GM12878 (cell line): ENCODE results near the gene ZNF687. TPM values are rescaled to one million over a fixed set of nuclear protein-coding genes. Genes with fewer than 3 reads are reported as not detected.

Experiments used
- ATAC-seq: fragments of 200-7000 bp; cut with Tn5 transposase; 3 replicates; pipeline ENCODE4 v1.9.1; 2020; ENCODE audit warnings: mild to moderate bottlenecking, moderate library complexity
- BruUV-seq: library from RNA; stranded (reverse); fragments of 400-500 nt; replicated peaks from 2 replicates; lab custom pipeline; 2021; lab: Mats Ljungman, UMichigan
- CTCF ChIA-PET: fragments of 300-600 bp; sonication (Branson Sonifier 250); formaldehyde crosslinking; extraction: SDS; loops from one replicate; lab custom pipeline; 2021; ENCODE audit warnings: inconsistent platforms; lab: Yijun Ruan, JAX
- POLR2A ChIA-PET: fragments of 350-600 bp; formaldehyde crosslinking; extraction: SDS; loops from one replicate; lab custom pipeline; 2021; ENCODE audit warnings: inconsistent platforms; lab: Charles Lee
- RAD21 ChIA-PET: fragments of 300-600 bp; sonication (Branson Sonifier 250); formaldehyde crosslinking; loops from one replicate; lab custom pipeline; 2023; ENCODE audit warnings: antibody characterized with exemption; ENCODE audit not compliant: unreplicated experiment; lab: Charles Lee
- SMC1A ChIA-PET: fragments of 300-600 bp; sonication (Branson Sonifier 250); formaldehyde crosslinking; loops from one replicate; lab custom pipeline; 2023; ENCODE audit not compliant: unreplicated experiment, uncharacterized antibody; lab: Charles Lee
- DNase-seq: peaks from one replicate; pipeline ENCODE4 v3.0.0-alpha.2; 2011; ENCODE audit warnings: low read depth, low spot score
- FAIRE-seq: peaks from 3 replicates; lab custom pipeline; 2011; peaks lifted over from hg19 to GRCh38; lab: Jason Lieb, UNC
- H2AFZ ChIP-seq: 2 replicates; pipeline ENCODE4 v1.6.0; 2011; ENCODE audit warnings: low read depth, low read length, control low read depth; ENCODE audit not compliant: control insufficient read depth
- H3K27ac ChIP-seq: 2 replicates; pipeline ENCODE4 v1.5.1; 2011; ENCODE audit warnings: control low read depth; ENCODE audit not compliant: control insufficient read depth, insufficient read depth
- H3K27me3 ChIP-seq, 2 experiments: replicated peaks in 1 of 2; 2 replicates each; pipeline versions ENCODE4 v1.6.0 to v1.6.1; 2011; ENCODE audit warnings: low read length in 1 of 2; ENCODE audit not compliant: control insufficient read depth in 2 of 2, insufficient read depth in 2 of 2
- H3K36me3 ChIP-seq, 2 experiments: 2 replicates each; pipeline ENCODE4 v1.5.1; 2011; ENCODE audit warnings: low read length in 1 of 2; ENCODE audit not compliant: control insufficient read depth in 2 of 2, insufficient read depth in 2 of 2
- H3K4me1 ChIP-seq: 2 replicates; pipeline ENCODE4 v1.6.1; 2011; ENCODE audit warnings: mild to moderate bottlenecking, low read length, moderate library complexity, mixed read lengths; ENCODE audit not compliant: control insufficient read depth, insufficient read depth
- H3K4me2 ChIP-seq: 2 replicates; pipeline ENCODE4 v1.6.0; 2011; ENCODE audit warnings: control low read depth; ENCODE audit not compliant: control insufficient read depth, insufficient read depth
- H3K4me3 ChIP-seq: fragments of 200-600 bp; sonication (generic); 2 replicates; pipeline ENCODE4 v1.5.1; 2016
- H3K79me2 ChIP-seq: 2 replicates; pipeline ENCODE4 v1.6.0; 2011; ENCODE audit warnings: low read length; ENCODE audit not compliant: control insufficient read depth, insufficient read depth
- H3K9ac ChIP-seq: 2 replicates; pipeline ENCODE4 v1.8.0; 2011; ENCODE audit warnings: low read length, control low read depth, mixed read lengths; ENCODE audit not compliant: control insufficient read depth, insufficient read depth
- H3K9me3 ChIP-seq: replicated peaks from 3 replicates; pipeline ENCODE4 v1.5.1; 2011; ENCODE audit warnings: mild to moderate bottlenecking, low read length; ENCODE audit not compliant: control insufficient read depth, insufficient read depth
- H4K20me1 ChIP-seq: 2 replicates; pipeline ENCODE4 v1.6.0; 2011; ENCODE audit not compliant: control insufficient read depth, insufficient read depth
- BHLHE40 ChIP-seq, 2 experiments: fragments of 450-650 bp in 1 of 2; IDR thresholded peaks; 2 replicates each; pipeline ENCODE4 v1.6.1; 2011 to 2017; ENCODE audit warnings: low read depth in 2 of 2, borderline replicate concordance in 1 of 2, improper control_type of control experiment in 1 of 2, low read length in 1 of 2, mild to moderate bottlenecking in 1 of 2
- BRCA1 ChIP-seq: IDR thresholded peaks from 2 replicates; pipeline ENCODE4 v1.6.1; 2011; ENCODE audit warnings: low read depth, low read length, improper control_type of control experiment
- CHD2 ChIP-seq: IDR thresholded peaks from 2 replicates; pipeline ENCODE4 v1.6.1; 2011; ENCODE audit warnings: low read depth, low read length, improper control_type of control experiment, borderline replicate concordance
- CTCF ChIP-seq, 3 experiments: IDR thresholded peaks in 2 of 3; conservative IDR thresholded peaks in 1 of 3; 2 replicates each; pipeline ENCODE4 v1.5.1; 2011; ENCODE audit warnings: low read depth in 3 of 3, low read length in 3 of 3, mild to moderate bottlenecking in 3 of 3, control low read depth in 2 of 3, moderate library complexity in 2 of 3, inconsistent platforms in 1 of 3, mixed read lengths in 1 of 3; ENCODE audit not compliant: control insufficient read depth in 2 of 3, insufficient read depth in 1 of 3; ENCODE audit errors: extremely low read depth in 1 of 3
- DPF2 ChIP-seq: fragments of 450-650 bp; IDR thresholded peaks from 2 replicates; pipeline ENCODE4 v1.6.1; 2017; ENCODE audit warnings: mild to moderate bottlenecking
- LARP7 ChIP-seq: fragments of 450-650 bp; IDR thresholded peaks from 2 replicates; pipeline ENCODE4 v1.6.1; 2017; ENCODE audit warnings: mild to moderate bottlenecking
- NFXL1 ChIP-seq: fragments of 450-650 bp; IDR thresholded peaks from 2 replicates; pipeline ENCODE4 v1.6.1; 2017; ENCODE audit warnings: antibody characterized with exemption, mild to moderate bottlenecking, borderline replicate concordance
- RFX5 ChIP-seq: IDR thresholded peaks from 2 replicates; pipeline ENCODE4 v1.6.1; 2011; ENCODE audit warnings: low read depth, low read length, improper control_type of control experiment
- SMARCA5 ChIP-seq: fragments of 450-650 bp; IDR thresholded peaks from 2 replicates; pipeline ENCODE4 v1.6.1; 2017; ENCODE audit warnings: mild to moderate bottlenecking
- SP1 ChIP-seq: IDR thresholded peaks from one replicate; pipeline ENCODE4 v1.6.1; 2011; ENCODE audit warnings: low read depth, low read length
- SUZ12 ChIP-seq: fragments of 200-600 bp; sonication (generic); IDR thresholded peaks from one replicate; pipeline ENCODE4 v1.6.1; 2018; ENCODE audit warnings: antibody characterized with exemption, mild to moderate bottlenecking; ENCODE audit not compliant: unreplicated experiment
- TAF1 ChIP-seq: IDR thresholded peaks from 2 replicates; pipeline ENCODE4 v1.6.1; 2011; ENCODE audit warnings: mild to moderate bottlenecking, low read depth, low read length, borderline replicate concordance
- USF1 ChIP-seq: IDR thresholded peaks from 2 replicates; pipeline ENCODE4 v1.6.1; 2011; ENCODE audit warnings: borderline replicate concordance, low read depth, mild to moderate bottlenecking, moderate library complexity, mixed read lengths, low read length; ENCODE audit not compliant: insufficient read depth; ENCODE audit errors: extremely low read length
- ZSCAN29 ChIP-seq: fragments of 450-650 bp; IDR thresholded peaks from 2 replicates; pipeline ENCODE4 v1.6.1; 2017; ENCODE audit warnings: mild to moderate bottlenecking, moderate library complexity
- WGBS: methylation state at CpG from one replicate; pipeline ENCODE4 v1.1.6; 2016; ENCODE audit warnings: low lambda C conversion rate; ENCODE audit not compliant: insufficient replicate concordance, insufficient coverage; ENCODE audit errors: missing lambda C conversion rate; 5-methylcytosine and 5-hydroxymethylcytosine counted together
- in situ Hi-C: fragments of 300-500 bp; cut with MboI; formaldehyde crosslinking; loops from 9 replicates; pipeline ENCODE4 v1.14.3; 2018; ENCODE audit warnings: mixed read lengths
- intact Hi-C: fragments of 100-400 bp; cut with micrococcal nuclease; formaldehyde crosslinking; loops from one replicate; pipeline ENCODE4 v1.14.2; 2022; ENCODE audit not compliant: unreplicated experiment
- polyA plus RNA-seq, 11 experiments: library from polyadenylated mRNA; depleted of rRNA in 4 of 11; unstranded in 6 of 11; stranded (reverse) in 5 of 11; fragments of >200 nt; fragmentation: Nextera tagmentation in 4 of 11; fragmentation: Illumina TruSeq in 1 of 11; extraction: Ambion mirVana in 4 of 11; extraction: Trizol in 1 of 11; gene quantifications; 1 replicate in 1 of 11; 2 replicates in 10 of 11; pipeline versions ENCODE4 v1.2.1 to v1.2.3, GENCODE V29; 2011 to 2016; ENCODE audit warnings: inconsistent platforms in 2 of 11, missing spikeins in 2 of 11, low read depth in 1 of 11
- total RNA-seq, 4 experiments: library from RNA; depleted of rRNA in 3 of 4; stranded (reverse); fragments of >200 nt in 3 of 4; fragmentation: Illumina TruSeq in 1 of 4; extraction: Trizol in 1 of 4; gene quantifications; 2 replicates each; pipeline versions ENCODE4 v1.2.1 to v1.2.3, GENCODE V29; 2013 to 2021
- TF ChIP-seq, protein P1 (sequence below): fragments of 450-650 bp; IDR thresholded peaks from 2 replicates; pipeline ENCODE4 v1.6.1; 2017; ENCODE audit warnings: borderline replicate concordance

Gene ZNF687
- total and polyA plus RNA-seq, 10 of the 15 experiments (the other 5 are each of a cell fraction or from before 2014, with no cell fraction given) = 0.08 to 30.9 (median 9.9) TPM

- no peak overlapping the region for H2AFZ ChIP-seq
- in situ Hi-C loops (no loop called here), intact Hi-C loops (no loop called here)
- no peak overlapping the region for H3K9ac ChIP-seq
- no peak for FAIRE-seq
- no peak for TF ChIP-seq NFXL1
- no peak for TF ChIP-seq SMARCA5
- no peak for TF ChIP-seq SUZ12
- no peak for TF ChIP-seq TAF1
- TF ChIP-seq BHLHE40 (IDR thresholded peaks at IDR 0.05; ENCODE audit: borderline replicate concordance in 1 of 2, low read depth in 2 of 2, low read length in 1 of 2) = no peak
- TF ChIP-seq SP1 = no peak
- TF ChIP-seq CHD2 = no peak
- no peak for TF ChIP-seq LARP7
- no peak for TF ChIP-seq DPF2
- no peak for TF ChIP-seq BRCA1
- no peak for TF ChIP-seq RFX5
- TF ChIP-seq ZSCAN29 = no peak
- no peak for TF ChIP-seq USF1
- TF ChIP-seq, protein P1, sequence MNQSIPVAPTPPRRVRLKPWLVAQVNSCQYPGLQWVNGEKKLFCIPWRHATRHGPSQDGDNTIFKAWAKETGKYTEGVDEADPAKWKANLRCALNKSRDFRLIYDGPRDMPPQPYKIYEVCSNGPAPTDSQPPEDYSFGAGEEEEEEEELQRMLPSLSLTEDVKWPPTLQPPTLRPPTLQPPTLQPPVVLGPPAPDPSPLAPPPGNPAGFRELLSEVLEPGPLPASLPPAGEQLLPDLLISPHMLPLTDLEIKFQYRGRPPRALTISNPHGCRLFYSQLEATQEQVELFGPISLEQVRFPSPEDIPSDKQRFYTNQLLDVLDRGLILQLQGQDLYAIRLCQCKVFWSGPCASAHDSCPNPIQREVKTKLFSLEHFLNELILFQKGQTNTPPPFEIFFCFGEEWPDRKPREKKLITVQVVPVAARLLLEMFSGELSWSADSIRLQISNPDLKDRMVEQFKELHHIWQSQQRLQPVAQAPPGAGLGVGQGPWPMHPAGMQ = no peak
- no peak for TF ChIP-seq CTCF (IDR thresholded peaks at IDR 0.05 in 2 of 3, conservative IDR thresholded peaks at IDR 0.05 in 1 of 3; ENCODE audit: control insufficient read depth in 2 of 3, extremely low read depth in 1 of 3, insufficient read depth in 1 of 3, low read depth in 3 of 3, low read length in 3 of 3)
- H3K27ac ChIP-seq = no peak overlapping the region
- no peaks in the 10 kb centered on the region; the same call in 1 of the 2 replicates for H3K4me1 ChIP-seq
- RAD21 ChIA-PET = no interaction called here
- H3K79me2 ChIP-seq = peaks cover 40% of the 10 kb centered on the region
- ATAC-seq = no peak
- no peak for DNase-seq
- no peaks in the 10 kb centered on the region for H4K20me1 ChIP-seq
- peaks cover 2 to 6% of the 10 kb centered on the region in 2 experiments; a peak in 3 of 4 replicates for H3K36me3 ChIP-seq
- no peaks in the 10 kb centered on the region for H3K9me3 ChIP-seq
- POLR2A ChIA-PET = interaction anchor here (0.6 kb wide), 1 partner anchor 367 kb away, joined by 3 read pairs; no protein-coding TSS in a partner anchor
- no TSS peak for BruUV-seq
- no peaks in the 10 kb centered on the region for H3K27me3 ChIP-seq
- H3K4me3 ChIP-seq = no peak overlapping the region
- no peak overlapping the region for H3K4me2 ChIP-seq
- SMC1A ChIA-PET = no interaction called here
- 97% methylated on average over 2 of the region's 2 CpGs for WGBS
- CTCF ChIA-PET = interaction anchor here (1.2 kb wide), 1 partner anchor 13 kb away, joined by 3 read pairs; no protein-coding TSS in a partner anchor
These were observed 22.7 kb upstream of the ZNF687 start for GRCh38 chr1:151259351-151259750.
